Hematopoietic multipotent progenitor cell treated with erythropoietin and hydrocortisone succinate and interleukin-3 and kit ligand, for 17 days (in vitro differentiated cells): ENCODE results near the gene OCEL1.

ENCODE experiments used
- DNase-seq: peaks from one replicate; pipeline ENCODE4 v3.0.0-alpha.2; 2015; ENCODE audit warnings: low spot score

The OCEL1 gene

DNA sequence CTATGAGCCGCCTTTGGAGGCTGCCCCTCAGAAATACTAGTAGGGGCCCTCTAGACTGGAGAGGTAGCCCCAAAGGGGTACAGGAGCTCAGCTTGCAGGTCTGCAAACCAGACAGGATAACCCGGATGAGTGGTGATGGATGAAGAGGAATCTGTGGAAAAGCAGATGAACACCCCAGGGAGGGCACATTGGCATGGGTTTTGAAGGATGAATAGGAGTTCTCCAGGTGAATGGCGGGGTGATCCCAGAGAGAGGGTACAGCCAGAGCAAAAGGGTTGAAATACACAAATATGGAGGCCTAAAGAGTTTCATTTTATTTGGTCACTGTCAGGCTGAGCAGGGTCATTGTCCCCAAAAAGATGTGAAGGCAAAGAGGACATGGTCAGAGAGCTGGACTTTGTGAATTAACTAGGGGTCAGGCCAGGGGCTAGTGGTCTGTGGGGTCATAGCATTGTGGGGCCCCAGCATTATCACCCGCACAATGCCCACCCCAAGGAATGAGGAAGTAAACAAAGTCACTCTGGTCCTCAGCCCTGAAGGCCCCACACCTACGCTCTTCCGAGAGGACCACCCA is 14.9 kb downstream of the OCEL1 start:
- DNase-seq: no peak

- DNase-seq: no peak
Observed at GRCh38 chr19:17242431-17243208, 16.6 kb downstream of the OCEL1 start.

- no peak for DNase-seq
Observed at GRCh38 chr19:17243211-17243829, 17.3 kb downstream of the OCEL1 start.

DNA sequence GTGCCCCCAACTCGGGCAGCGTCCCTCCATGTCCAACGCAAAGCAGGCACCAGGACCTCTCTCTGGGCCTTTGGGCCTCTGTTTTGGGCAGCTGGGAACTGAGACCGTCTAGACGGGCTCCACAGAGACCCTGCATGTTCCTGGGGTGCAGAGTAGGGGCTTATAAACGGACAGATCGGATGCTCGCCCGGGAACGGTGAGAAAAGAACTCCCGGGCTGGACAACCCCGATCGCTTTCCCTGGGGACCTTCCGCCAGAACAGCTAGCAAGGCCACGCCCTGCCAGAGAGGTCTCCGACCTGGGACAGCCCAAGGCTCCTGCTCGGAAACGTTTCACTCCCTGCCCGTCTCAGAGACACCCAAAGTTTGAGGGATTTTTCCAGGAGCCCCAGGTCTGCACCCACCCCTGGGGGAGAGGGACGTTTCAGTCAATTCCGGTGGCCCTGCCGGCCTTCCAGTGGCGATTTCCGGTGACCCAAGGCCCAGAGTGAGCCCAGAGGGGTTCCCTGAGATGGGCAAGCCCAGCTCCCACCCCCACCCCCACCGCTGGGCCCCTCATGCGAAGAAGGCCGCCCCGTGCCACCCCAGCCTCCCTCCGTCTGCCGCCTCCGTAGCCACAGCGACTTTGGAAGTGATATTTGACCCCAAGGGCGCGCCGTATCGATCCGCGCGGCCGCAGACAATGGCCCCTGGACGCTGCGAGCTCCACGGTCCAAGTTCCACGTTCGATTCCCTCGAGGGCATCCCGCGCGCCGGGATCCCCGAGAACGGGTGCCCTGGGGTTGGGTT is 18.0 kb downstream of the OCEL1 start:
- no peak for DNase-seq

- no peak for DNase-seq
Observed at GRCh38 chr19:17244618-17245534, 18.9 kb downstream of the OCEL1 start.

GRCh38 chr19:17245535-17245984 is 19.5 kb downstream of the OCEL1 start, which contains the start of gene NR2F6:
Gene NR2F6 (minus strand): TSS chr19:17245919. CDS start chr19:17245220, 699 bp downstream.
- no peak for DNase-seq

GRCh38 chr19:17246681-17247425 is 20.8 kb downstream of the OCEL1 start:
- DNase-seq: no peak

DNA sequence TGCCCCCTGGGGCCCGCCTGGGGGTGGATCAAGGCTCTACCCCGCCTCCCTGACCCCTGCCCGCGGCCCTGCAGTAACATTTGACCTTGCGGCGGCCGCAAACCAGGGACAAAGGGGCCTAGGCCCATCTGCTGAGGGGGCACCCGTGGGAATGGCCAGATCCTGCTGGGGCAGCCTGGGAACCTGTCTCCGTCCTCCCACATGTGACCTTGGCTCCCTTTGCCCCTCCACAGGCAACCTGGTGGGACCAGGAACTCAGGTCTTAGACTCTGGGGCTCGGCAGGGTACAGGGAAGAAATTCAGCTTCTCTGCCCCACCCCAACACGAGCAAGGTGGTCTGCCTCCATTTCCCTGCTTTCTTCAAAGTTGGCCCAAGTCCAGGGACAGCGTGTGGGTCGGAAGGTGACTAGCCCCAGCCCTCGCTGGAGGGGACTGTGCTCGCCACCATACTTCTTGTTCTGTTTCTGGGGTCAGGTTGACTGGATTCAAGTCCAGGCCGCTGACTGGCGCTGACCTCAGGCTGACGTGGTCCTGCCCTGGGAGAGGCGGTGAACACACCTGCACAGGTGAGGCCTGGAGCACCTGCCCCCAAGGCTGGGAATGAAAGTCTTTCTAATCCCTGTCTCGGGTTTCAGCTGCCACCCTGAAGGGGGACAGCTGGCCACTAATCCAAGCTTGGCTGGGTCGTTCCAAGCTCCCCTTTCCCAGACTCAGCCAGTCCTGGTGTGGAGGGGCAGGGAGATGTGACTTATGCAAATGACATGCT is 22.2 kb downstream of the OCEL1 start:
- DNase-seq: no peak

DNA sequence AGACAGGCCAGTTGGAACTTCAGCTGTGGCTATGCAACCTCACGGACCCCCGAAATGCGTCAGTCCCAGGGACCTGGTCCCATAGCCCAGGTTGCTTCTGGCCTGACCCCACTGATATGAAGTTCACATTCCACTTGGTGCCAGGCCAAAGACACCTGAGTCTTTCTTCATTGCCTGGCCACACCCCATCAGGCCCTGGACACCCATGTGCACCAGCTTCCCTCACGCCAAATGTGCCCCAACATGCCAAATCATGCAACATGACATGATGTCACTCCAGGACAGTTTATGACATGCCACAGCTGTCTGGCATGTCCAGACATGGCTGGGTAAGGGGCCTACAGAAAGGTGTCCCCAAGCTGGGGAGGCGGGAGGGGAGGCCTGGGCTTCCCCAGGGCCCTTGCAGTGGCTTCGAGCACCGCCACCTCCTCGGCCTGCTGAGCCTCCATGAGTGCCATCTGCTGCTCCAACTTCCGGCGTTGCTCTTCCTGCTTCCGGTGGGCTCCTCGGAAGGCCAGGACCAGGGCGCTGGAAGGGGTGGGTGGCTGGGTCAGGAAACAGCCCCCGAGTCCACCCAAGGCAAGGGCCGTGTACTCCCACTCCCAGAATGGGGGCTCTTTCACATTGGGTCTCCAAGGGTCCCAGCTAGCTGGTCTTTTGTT is 24.0 kb downstream of the OCEL1 start:
- DNase-seq: no peak

- no peak for DNase-seq
Observed at GRCh38 chr19:17254636-17255035, 28.6 kb downstream of the OCEL1 start.

DNA sequence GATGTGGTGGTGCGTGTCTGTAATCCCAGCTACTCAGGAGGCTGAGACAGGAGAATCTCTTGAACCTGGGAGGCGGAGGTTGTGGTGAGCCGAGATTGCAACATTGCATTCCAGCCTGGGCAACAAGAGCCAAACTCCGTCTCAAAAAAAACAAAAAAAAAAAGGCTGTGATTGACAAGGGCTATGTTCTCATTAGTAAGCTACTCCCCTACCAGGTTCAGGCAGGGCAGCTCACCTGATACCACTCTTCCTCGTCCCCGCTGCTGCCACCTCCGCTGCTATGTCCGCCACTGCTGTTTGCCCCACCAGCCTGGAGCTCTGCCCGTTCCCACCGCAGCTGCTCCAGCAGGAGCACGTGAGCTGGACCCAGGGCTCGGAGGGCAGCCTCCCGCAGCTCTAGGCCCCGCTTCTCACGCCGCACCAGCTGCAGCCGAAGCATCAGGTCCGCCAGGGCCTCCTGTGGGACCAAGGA is 29.2 kb downstream of the OCEL1 start:
- no peak for DNase-seq

- DNase-seq: no peak
Observed at GRCh38 chr19:17256130-17256529, 30.1 kb downstream of the OCEL1 start.

DNA sequence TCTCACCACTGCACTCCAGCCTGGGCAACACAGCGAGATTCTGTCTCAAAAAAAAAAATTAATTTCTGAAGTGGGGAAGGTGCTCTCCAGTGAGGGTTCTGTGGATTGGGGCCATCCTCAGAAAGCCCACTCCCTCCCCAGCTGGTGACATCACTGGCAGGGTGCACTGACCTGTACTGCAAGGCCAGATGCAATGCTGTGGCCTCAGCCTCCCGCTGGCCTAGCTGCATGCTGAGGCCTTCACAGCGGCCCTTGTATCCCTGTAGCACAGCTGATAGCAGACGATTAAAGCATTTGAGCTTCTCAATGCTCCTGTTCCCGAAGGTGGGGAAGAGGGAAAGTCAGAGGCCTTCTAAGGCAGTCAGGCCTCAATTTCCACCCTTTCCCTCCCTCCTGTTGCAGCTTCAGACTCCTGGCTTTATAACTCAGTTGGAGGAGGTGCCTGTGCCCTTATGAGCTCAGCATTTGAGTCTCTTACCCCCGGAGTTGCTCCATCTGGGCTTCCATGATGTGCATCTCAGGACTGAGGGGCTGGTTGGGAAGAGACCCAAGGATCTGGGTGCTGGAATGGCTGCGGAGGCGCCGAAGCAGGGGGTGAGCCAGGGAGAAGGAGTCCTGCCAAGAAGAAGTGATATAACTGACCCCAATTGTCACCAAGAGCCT is 33.2 kb downstream of the OCEL1 start:
- DNase-seq: no peak

DNA sequence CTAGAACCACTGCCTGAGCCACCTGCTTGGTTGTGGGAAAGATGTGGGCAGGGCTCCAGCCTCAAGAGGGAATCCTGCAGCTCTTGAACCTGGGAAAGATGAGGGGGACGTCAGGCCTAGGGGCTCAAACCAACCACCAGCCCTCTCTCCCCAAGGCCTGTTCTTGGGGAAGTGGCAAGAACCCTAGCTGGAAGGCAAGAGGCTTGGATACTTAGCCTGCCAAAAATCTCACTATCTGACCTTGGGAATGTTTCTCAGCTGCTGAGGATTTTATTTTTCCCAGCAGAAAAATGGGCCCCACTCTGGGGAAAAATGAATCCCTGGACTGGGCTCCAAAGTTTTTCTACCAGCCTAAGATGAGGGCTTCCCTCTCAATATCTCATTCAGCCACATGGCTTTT is 33.9 kb downstream of the OCEL1 start:
- DNase-seq: no peak

DNA sequence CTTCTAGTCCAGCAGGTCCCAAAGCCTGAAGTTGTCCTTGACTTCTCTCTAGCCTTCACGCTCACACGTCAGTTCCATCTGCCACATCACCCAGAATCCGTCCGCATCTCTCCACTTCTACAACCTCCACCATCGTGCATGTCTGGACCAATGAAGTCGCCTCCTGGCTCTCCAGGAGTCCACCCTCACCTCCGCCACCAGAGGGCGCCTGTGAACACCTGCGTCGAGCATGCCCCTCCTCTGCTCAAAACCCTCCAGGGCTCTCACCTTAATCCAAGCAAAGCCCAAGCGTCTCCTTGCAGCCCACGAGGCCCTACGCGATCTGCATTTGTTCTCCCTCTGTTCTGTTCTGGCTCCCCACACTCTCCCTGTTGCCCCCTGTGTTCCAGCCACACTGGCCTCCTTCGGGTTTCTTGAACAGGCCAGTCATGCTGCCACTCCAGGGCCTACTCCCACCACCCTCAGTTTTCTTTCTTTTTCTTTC is 34.9 kb downstream of the OCEL1 start:
- DNase-seq: peak; percentile 95

GRCh38 chr19:17262557-17262956 is 36.5 kb downstream of the OCEL1 start:
- no peak for DNase-seq

DNA sequence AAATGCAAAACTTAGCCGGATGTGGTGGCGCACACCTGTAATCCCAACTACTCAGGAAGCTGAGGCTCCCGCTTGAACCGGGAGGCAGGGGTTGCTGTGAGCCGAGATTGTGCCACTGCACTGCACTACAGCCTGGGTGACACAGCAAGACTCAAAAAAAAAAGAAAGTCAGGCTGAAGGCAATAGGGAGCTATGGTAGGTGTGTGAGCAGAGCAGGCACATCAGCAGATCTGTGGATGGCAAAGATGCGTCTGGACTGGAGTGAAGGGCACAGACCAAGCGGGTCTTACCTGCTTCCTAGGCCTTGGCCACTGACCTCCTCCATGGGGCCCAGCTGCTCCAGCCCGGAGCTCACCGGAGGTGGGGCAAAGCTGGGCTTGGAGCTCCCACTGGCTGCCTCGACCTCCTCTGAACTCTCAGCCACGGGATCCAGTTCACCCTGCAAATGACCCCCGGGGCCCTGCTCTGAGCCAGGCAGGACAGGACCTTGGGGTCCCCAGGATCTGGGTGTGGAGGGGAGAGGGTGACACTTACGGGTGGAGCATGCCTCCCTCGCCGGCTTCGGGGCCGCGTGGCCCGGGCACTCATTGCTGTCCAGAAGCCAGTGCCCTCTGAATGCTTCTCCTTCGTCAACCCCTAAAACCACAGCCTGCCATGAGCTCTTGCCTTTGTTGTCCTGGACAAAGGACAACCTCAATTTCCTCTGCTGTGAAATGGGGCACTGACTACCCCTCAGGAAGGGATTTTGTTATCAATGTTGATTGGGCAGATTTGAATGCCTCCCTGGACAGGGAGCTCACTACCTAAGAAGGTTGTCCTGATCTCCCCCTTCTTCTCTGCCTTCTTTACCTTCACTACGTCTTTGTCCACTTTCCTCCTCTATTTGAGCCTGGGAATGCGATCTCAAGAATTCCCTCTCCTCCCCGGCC is 38.0 kb downstream of the OCEL1 start:
- no peak for DNase-seq
